PC-9 (cell line): Measurements from ENCODE around the gene CLK4. TPM values are rescaled to one million over a fixed set of nuclear protein-coding genes. Genes with fewer than 3 reads are reported as not detected.
A peak's percentile ranks its signal among the peaks of the same experiment; 100 is the strongest.

Source experiments
- BruUV-seq: library from RNA; stranded (reverse); fragments of 400-500 nt; replicated peaks from 2 replicates; lab custom pipeline; 2021; lab: Mats Ljungman, UMichigan
- CTCF ChIA-PET: fragments of 300-600 bp; sonication (Branson Sonifier 250); formaldehyde crosslinking; loops from one replicate; lab custom pipeline; 2022; ENCODE audit warnings: antibody characterized with exemption; lab: Charles Lee
- POLR2A ChIA-PET: fragments of 300-600 bp; sonication (Branson Sonifier 250); formaldehyde crosslinking; loops from one replicate; lab custom pipeline; 2022; ENCODE audit warnings: antibody characterized with exemption; ENCODE audit not compliant: unreplicated experiment; lab: Charles Lee
- DNase-seq, 2 experiments: peaks; one replicate each; pipeline versions ENCODE4 v3.0.0 to v3.0.0-alpha.2; 2015 to 2022; ENCODE audit warnings: mixed read lengths in 1 of 2
- H2AFZ ChIP-seq: fragments of 200-600 bp; sonication (generic); 2 replicates; pipeline ENCODE4 v1.8.1; 2017; ENCODE audit warnings: antibody characterized with exemption
- H3F3A ChIP-seq: fragments of 200-600 bp; sonication (generic); 2 replicates; pipeline ENCODE4 v1.8.1; 2017; ENCODE audit warnings: antibody characterized with exemption, mild to moderate bottlenecking, low read depth; ENCODE audit not compliant: insufficient read depth
- H3K27ac ChIP-seq: fragments of 200-600 bp; sonication (generic); 2 replicates; pipeline ENCODE4 v1.6.1; 2016; ENCODE audit warnings: mixed run types
- H3K27me3 ChIP-seq: fragments of 200-600 bp; sonication (generic); 2 replicates; pipeline ENCODE4 v1.6.1; 2016; ENCODE audit warnings: low read depth, mixed run types; ENCODE audit not compliant: insufficient read depth
- H3K36me3 ChIP-seq: fragments of 200-600 bp; sonication (generic); 2 replicates; pipeline ENCODE4 v1.6.1; 2016; ENCODE audit warnings: low read depth, mixed run types
- H3K4me1 ChIP-seq: fragments of 200-600 bp; sonication (generic); replicated peaks from 2 replicates; pipeline ENCODE4 v1.6.1; 2016; ENCODE audit warnings: mixed run types; ENCODE audit not compliant: insufficient read depth
- H3K4me2 ChIP-seq: fragments of 200-600 bp; sonication (generic); 2 replicates; pipeline ENCODE4 v1.6.1; 2017; ENCODE audit warnings: mixed run types
- H3K4me3 ChIP-seq: fragments of 200-600 bp; sonication (generic); 2 replicates; pipeline ENCODE4 v1.6.1; 2016; ENCODE audit warnings: mixed run types
- H3K79me2 ChIP-seq: fragments of 200-600 bp; sonication (generic); 2 replicates; pipeline ENCODE4 v1.6.1; 2017; ENCODE audit warnings: low read depth, mixed run types
- H3K9me2 ChIP-seq: fragments of 200-600 bp; sonication (generic); 2 replicates; pipeline ENCODE4 v1.8.1; 2017; ENCODE audit warnings: mild to moderate bottlenecking; ENCODE audit not compliant: insufficient read depth
- H3K9me3 ChIP-seq: fragments of 200-600 bp; sonication (generic); 2 replicates; pipeline ENCODE4 v1.8.1; 2016; ENCODE audit warnings: low read depth; ENCODE audit not compliant: insufficient read depth
- H4K20me1 ChIP-seq: fragments of 200-600 bp; sonication (generic); 2 replicates; pipeline ENCODE4 v1.8.1; 2017; ENCODE audit not compliant: insufficient read depth
- CTCF ChIP-seq: fragments of 200-600 bp; sonication (generic); conservative IDR thresholded peaks from 2 replicates; pipeline ENCODE4 v1.6.1; 2017; ENCODE audit warnings: mixed run types, antibody characterized with exemption, mild to moderate bottlenecking, moderate library complexity
- EZH2 ChIP-seq: fragments of 200-600 bp; sonication (generic); IDR thresholded peaks from 2 replicates; pipeline ENCODE4 v1.8.0; 2017; ENCODE audit warnings: antibody characterized with exemption, low read depth
- intact Hi-C: fragments of 100-400 bp; cut with micrococcal nuclease; formaldehyde crosslinking; loops from one replicate; pipeline ENCODE4 v1.10.0; 2022; ENCODE audit not compliant: unreplicated experiment
- total RNA-seq: library from RNA; stranded (reverse); gene quantifications from 2 replicates; pipeline ENCODE4 v1.2.3, GENCODE V29; 2021

CLK4 gene
- total RNA-seq, 1 experiment from 2014 or later, result 29.7 TPM

- BruUV-seq, result no TSS peak
- no peaks in the 10 kb centered on the region for H3K9me2 ChIP-seq
- no peak overlapping the region for H2AFZ ChIP-seq
- no peaks in the 10 kb centered on the region for H3K36me3 ChIP-seq
- ChIA-PET POLR2A (no interaction called here), CTCF (no interaction called here)
- no peaks in the 10 kb centered on the region for H3K4me1 ChIP-seq
- H3K27ac ChIP-seq, result no peak overlapping the region
- no peak for TF ChIP-seq CTCF
- no peak for TF ChIP-seq EZH2
- DNase-seq, result no peak
- no peak overlapping the region for H3K4me2 ChIP-seq
- intact Hi-C loops, result no loop called here
- H3K9me3 ChIP-seq, result no peaks in the 10 kb centered on the region
- peaks cover 25% of the 10 kb centered on the region for H3K27me3 ChIP-seq
- no peaks in the 10 kb centered on the region for H3F3A ChIP-seq
- H3K4me3 ChIP-seq, result no peak overlapping the region
- no peaks in the 10 kb centered on the region for H3K79me2 ChIP-seq
- no peaks in the 10 kb centered on the region for H4K20me1 ChIP-seq
These were observed 35.1 kb upstream of the CLK4 start for GRCh38 chr5:178661836-178662540.

- H3F3A ChIP-seq, result no peaks in the 10 kb centered on the region
- no peaks in the 10 kb centered on the region for H3K79me2 ChIP-seq
- ChIA-PET CTCF (interaction anchor here (0.6 kb wide), 1 partner anchor 975 kb away, joined by 3 read pairs; no protein-coding TSS in a partner anchor), POLR2A (interaction anchor here (0.6 to 1.0 kb wide), 2 partner anchors 9 to 208 kb away, joined by 4 to 13 read pairs; partner anchors contain the start of gene ZNF354B)
- no peak overlapping the region for H3K4me2 ChIP-seq
- no peak overlapping the region for H3K4me3 ChIP-seq
- H3K27me3 ChIP-seq, result no peaks in the 10 kb centered on the region
- H2AFZ ChIP-seq, result no peak overlapping the region
- H3K9me2 ChIP-seq, result no peaks in the 10 kb centered on the region
- H3K4me1 ChIP-seq, result no peaks in the 10 kb centered on the region
- intact Hi-C loops, result no loop called here
- BruUV-seq, result no TSS peak
- H3K27ac ChIP-seq, result no peak overlapping the region
- H3K36me3 ChIP-seq, result no peaks in the 10 kb centered on the region
- H4K20me1 ChIP-seq, result no peaks in the 10 kb centered on the region
- peak in 1 of 2 experiments; percentile 66 for DNase-seq
- H3K9me3 ChIP-seq, result peaks cover 5% of the 10 kb centered on the region; the same call in 1 of the 2 replicates
- TF ChIP-seq CTCF (no peak), EZH2 (no peak)
These were observed 24.4 kb upstream of the CLK4 start for GRCh38 chr5:178651046-178651810.

- Histone ChIP-seq H3K36me3 (no peaks in the 10 kb centered on the region), H2AFZ (no peak overlapping the region), H4K20me1 (no peaks in the 10 kb centered on the region), H3K4me2 (no peak overlapping the region), H3K9me2 (no peaks in the 10 kb centered on the region), H3K27me3 (no peaks in the 10 kb centered on the region), H3K4me1 (peaks cover 3% of the 10 kb centered on the region), H3F3A (no peaks in the 10 kb centered on the region; the same call in 1 of the 2 replicates), H3K9me3 (peaks cover 5% of the 10 kb centered on the region; the same call in 1 of the 2 replicates), H3K4me3 (no peak overlapping the region), H3K27ac (no peak overlapping the region), H3K79me2 (no peaks in the 10 kb centered on the region)
- intact Hi-C loops, result no loop called here
- CTCF ChIA-PET, result no interaction called here
- no peak for TF ChIP-seq CTCF
- TF ChIP-seq EZH2, result no peak
- DNase-seq, result no peak
- no TSS peak for BruUV-seq
- POLR2A ChIA-PET, result no interaction called here
These were observed 23.4 kb upstream of the CLK4 start for GRCh38 chr5:178650214-178650613.
